ENCODE data around the gene CCDC28A.
"Not testable (repeated sequence)": the region's sequence is repeated elsewhere in the genome, so short reads cannot be mapped to it uniquely, and the experiment has no call there.

CCDC28A gene

DNA sequence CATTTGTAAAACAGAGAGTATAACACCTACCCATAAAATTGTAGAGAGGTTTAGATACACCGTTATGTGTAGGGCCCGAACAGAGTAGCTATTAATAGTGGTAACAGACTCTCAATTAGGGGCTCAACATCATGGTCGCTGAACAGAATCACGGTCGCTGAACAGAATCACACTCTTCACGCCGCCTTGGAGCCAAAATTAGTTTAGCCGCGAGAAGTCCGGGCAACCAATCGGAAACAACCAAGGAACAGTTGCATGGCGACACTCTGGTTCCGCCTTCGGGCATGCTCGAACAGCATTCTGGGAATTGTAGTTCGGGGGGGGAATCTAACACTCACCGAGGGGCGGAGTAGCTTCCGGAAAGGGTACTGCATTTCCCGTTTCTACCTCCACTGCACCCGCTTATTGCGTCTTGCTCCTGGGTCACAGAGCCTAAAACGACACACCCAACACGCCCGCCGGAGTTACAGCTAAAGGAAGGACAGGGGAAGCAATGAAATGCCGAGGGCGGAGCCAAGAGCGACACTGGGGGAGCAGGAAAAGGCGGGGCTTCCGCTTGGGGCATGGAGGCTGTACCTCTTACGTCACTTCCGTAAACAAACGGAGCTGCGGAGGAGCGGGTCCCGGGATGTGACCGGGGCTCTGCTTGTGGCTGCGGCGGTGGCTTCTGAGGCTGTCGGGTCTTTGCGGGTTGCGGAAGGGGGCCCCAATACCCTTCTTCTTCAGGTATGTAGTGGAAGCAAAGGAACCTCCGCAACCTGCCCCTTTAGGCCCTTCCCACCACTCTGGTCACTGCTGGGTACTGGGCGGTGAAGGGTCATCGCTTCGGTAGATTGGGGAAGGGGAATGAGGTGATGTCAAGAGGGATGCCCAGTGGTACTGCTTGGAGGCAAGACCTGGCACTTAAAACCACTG, at the start of gene CCDC28A:
Gene CCDC28A, plus strand, starts transcription at position 593 of the 915 bp plus-strand sequence. CDS start 2,352 bp downstream, outside the sequence.
- peak within 1 kb of the TSS; percentile 100 for H3K4me3 ChIP-seq (ENCODE audit: low read depth, low read length)
- TF ChIP-seq, protein P1, sequence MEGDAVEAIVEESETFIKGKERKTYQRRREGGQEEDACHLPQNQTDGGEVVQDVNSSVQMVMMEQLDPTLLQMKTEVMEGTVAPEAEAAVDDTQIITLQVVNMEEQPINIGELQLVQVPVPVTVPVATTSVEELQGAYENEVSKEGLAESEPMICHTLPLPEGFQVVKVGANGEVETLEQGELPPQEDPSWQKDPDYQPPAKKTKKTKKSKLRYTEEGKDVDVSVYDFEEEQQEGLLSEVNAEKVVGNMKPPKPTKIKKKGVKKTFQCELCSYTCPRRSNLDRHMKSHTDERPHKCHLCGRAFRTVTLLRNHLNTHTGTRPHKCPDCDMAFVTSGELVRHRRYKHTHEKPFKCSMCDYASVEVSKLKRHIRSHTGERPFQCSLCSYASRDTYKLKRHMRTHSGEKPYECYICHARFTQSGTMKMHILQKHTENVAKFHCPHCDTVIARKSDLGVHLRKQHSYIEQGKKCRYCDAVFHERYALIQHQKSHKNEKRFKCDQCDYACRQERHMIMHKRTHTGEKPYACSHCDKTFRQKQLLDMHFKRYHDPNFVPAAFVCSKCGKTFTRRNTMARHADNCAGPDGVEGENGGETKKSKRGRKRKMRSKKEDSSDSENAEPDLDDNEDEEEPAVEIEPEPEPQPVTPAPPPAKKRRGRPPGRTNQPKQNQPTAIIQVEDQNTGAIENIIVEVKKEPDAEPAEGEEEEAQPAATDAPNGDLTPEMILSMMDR (IDR thresholded peaks at IDR 0.05; ENCODE audit: insufficient read depth, low read depth, low read length, missing control alignments) = no peak
- DNase-seq (ENCODE audit: low read depth) = peak; percentile 96

DNA sequence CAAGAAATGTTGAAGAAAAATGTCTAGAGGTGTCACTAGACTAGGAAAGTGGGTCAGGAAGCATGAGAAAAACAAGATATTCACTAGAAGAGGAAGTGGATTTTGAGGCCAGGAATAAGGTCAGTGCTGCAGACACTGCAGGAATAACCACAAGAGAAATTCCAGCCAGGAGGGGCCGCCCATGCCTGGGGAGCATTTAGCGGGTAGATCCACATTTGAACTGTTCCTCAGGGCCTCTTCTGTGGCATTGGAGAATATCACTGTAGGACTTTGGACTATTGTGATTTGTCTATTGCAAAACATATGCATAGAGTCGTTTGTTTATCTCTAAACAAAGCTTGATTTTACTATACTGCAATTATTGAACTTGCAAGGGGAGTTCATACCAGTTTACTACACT, 49.6 kb upstream of the CCDC28A start:
- no peak overlapping the region for H3K4me3 ChIP-seq (ENCODE audit: low read depth, low read length)
- no peak for DNase-seq (ENCODE audit: low read depth)
- TF ChIP-seq, protein P1 (IDR thresholded peaks at IDR 0.05; ENCODE audit: insufficient read depth, low read depth, low read length, missing control alignments) = no peak

DNA sequence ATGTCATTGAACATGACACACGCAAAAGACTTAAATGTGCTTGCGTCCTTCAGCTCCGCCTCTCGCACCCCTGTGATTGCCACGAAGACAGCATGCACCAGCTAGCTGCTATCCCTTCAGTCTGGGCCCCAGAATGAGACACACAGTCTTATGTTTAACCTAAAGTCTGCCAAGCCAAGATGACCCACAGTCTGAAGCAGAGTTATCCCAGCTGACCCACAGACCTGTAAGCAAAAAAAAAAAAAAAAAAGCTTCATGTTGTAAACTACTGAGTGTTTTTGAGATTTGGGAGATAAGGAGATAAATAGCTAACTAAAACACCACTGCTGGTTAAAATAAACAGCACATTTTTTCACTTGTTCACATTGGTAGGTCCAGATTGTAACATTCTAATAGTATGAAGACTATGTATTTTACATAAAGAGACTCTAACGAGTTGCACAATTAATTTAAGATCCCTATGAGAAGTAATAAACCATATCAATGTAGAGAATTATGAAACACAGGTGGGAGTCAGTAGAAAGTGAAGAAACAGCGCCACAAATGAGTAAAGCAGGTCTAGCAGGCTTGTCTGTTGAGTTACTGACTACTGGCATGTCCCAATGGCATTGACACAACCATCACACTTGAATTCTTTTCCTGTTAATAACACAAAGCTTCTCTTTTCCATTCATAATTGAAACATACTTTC, 47.4 kb upstream of the CCDC28A start:
- H3K4me3 ChIP-seq (ENCODE audit: low read depth, low read length) = no peak overlapping the region
- DNase-seq (ENCODE audit: low read depth) = no peak
- TF ChIP-seq, protein P1 (IDR thresholded peaks at IDR 0.05; ENCODE audit: insufficient read depth, low read depth, low read length, missing control alignments) = no peak

DNA sequence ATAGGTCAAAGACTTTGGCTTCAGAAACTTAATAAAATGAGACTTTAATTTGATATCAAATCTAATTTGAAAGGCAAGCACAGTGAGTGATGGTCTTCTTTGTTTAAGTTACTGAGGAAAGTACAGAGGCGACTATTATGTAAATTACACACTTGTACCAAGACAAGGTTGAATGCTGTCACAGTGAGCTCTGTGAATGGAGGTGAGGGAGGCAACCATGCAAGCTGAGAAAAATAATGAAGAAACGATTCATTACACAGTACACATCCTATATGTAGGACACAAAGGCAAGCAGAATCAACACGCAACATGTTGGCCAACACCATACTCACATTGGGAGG, 46.8 kb upstream of the CCDC28A start:
- TF ChIP-seq, protein P1 (IDR thresholded peaks at IDR 0.05; ENCODE audit: insufficient read depth, low read depth, low read length, missing control alignments) = no peak
- no peak for DNase-seq (ENCODE audit: low read depth)
- H3K4me3 ChIP-seq (ENCODE audit: low read depth, low read length) = no peak overlapping the region

DNA sequence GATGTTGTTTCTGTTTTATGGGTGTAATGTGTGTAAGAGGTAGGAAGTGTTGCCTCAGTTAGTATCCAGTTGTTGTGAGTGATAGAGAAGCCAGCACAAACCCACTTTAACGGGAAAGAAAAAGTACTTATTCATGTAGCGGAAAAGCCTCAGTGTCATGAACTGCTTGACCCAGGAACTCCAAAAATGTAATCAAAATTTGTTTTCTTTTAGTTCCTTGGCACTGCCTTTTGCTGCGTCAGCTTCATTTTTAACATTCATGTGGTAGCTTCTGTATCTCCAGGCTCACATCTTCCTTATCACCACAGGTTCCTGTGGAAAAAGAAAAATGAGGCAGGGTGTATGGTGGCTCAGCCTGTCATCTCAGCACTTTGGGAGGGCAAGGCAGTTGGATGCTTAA, 46.4 kb upstream of the CCDC28A start:
- no peak overlapping the region for H3K4me3 ChIP-seq (ENCODE audit: low read depth, low read length)
- DNase-seq (ENCODE audit: low read depth) = no peak
- TF ChIP-seq, protein P1 (IDR thresholded peaks at IDR 0.05; ENCODE audit: insufficient read depth, low read depth, low read length, missing control alignments) = no peak

DNA sequence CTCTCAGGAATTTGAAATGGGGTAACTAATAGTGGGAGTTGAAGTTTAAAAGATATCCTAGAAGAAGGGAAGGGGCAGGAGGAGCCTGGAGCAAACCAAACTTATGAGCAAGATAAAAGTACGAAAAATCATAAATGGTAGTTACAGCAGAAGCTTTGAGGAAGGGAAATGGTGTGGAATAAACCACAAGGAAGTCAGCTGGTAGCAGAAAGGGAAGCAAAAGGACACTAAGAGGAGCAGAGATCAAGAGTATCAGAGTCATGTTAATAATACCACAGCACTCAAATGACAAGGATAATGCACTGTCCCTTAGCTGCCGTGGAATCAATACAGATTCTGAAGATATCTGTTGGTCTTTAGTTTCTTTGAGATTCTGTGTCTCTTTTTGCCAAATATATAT, 44.9 kb upstream of the CCDC28A start:
- TF ChIP-seq, protein P1 (IDR thresholded peaks at IDR 0.05; ENCODE audit: insufficient read depth, low read depth, low read length, missing control alignments) = no peak
- no peak for DNase-seq (ENCODE audit: low read depth)
- no peak overlapping the region for H3K4me3 ChIP-seq (ENCODE audit: low read depth, low read length)

DNA sequence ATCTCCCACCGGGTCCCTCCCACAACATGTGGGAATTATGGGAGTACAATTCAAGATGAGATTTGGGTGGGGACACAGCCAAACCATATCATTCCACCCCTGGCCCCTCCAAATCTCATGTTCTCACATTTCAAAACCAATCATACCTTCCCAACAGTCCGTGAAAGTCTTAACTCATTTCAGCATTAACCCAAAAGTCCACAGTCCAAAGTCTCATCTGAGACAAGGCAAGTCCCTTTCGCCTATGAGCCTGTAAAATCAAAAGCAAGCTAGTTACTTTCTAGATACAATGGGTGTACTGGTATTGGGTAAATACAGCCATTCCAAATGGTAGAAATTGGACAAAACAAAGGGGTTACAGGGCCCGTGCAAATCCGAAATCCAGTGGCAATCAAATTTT, 43.5 kb upstream of the CCDC28A start:
- not testable (repeated sequence) for H3K4me3 ChIP-seq (ENCODE audit: low read depth, low read length); DNase-seq (ENCODE audit: low read depth)

All from GM12865 (cell line).